GM13977 (cell line): ENCODE data around the gene TBPL1.

Experiments
- DNase-seq: peaks from one replicate; pipeline ENCODE4 v3.0.0; 2012; ENCODE audit warnings: low spot score
- in situ Hi-C: fragments of 300-500 bp; cut with MboI; formaldehyde crosslinking; loops from one replicate; pipeline ENCODE4 v1.12.0; 2022; ENCODE audit warnings: low sequenced_read_pairs, low pct_unique_long_range_greater_than_20kb, mixed read lengths, inconsistent platforms; ENCODE audit not compliant: unreplicated experiment
- TF ChIP-seq, protein P1 (sequence below): IDR thresholded peaks from 2 replicates; pipeline ENCODE4 v1.5.1; 2012; ENCODE audit warnings: mild to moderate bottlenecking, control low read depth; ENCODE audit not compliant: insufficient read depth; ENCODE audit errors: extremely low read depth, missing control alignments

TBPL1 gene

DNA sequence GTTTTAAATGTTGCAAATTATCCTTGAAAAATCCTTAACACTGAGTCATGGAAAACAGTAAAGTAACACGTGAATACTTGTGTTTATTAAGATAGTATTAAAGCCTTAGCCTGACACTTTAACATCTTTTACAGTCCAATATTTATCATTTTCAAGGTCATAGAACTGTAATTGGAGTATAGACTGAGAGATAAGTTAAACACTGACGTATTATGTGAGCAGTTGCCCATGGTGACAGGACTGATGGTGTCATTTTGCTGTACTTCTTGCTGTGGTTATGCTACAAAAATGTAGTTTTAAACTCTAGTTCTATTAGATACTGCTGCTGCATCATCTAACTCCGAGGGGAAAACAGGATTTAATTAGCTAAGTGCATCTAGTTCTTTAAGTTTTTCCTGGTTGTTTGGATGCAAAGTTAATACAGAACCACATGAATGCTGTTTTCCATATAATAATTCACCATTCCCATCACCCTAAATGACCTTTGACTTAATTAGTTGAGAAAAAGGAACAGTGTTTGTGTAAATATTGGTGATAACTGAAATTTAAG is 61.6 kb downstream of the TBPL1 start:
- in situ Hi-C loops, result no loop called here
- TF ChIP-seq, protein P1, sequence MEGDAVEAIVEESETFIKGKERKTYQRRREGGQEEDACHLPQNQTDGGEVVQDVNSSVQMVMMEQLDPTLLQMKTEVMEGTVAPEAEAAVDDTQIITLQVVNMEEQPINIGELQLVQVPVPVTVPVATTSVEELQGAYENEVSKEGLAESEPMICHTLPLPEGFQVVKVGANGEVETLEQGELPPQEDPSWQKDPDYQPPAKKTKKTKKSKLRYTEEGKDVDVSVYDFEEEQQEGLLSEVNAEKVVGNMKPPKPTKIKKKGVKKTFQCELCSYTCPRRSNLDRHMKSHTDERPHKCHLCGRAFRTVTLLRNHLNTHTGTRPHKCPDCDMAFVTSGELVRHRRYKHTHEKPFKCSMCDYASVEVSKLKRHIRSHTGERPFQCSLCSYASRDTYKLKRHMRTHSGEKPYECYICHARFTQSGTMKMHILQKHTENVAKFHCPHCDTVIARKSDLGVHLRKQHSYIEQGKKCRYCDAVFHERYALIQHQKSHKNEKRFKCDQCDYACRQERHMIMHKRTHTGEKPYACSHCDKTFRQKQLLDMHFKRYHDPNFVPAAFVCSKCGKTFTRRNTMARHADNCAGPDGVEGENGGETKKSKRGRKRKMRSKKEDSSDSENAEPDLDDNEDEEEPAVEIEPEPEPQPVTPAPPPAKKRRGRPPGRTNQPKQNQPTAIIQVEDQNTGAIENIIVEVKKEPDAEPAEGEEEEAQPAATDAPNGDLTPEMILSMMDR, result no peak
- DNase-seq, result no peak

DNA sequence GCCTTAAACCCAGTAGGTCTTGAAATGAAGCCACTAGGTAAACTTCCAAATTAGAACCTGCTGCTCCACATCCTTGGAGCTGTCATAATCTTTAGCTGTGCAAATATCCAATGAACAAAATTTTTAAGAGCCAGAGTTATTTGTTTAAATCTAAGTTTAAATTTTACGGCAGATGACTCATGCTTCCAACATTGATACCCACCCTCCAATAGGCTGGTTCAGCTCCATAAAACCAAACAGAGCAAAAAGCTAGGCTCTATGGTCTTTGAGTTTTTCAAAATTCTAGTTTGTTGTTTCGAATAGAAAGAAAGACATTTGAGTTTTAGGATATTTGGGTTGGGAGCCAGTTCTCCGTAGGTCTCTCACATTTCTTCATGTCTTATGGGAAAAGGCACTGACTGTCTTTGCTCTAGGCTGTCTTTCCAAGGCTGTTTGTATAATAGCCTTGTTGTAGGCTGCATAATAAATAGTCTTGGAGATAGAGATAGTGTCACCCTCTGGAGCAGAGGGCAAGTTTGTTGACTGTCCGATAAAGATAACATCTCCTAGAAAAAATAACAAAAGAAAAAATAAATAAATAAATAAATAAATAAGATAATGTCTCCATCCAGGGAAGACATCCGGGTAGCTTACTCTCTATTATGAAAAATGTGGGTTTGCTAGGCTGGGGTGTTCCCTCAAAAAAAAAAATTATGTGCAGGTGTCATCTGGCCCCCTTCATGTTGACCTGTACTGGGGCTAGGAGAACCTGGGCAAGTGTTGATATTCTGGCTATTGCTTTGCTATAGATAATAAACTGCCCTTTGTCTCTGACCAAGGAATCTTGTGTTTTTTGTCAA is 62.9 kb downstream of the TBPL1 start:
- in situ Hi-C loops, result no loop called here
- TF ChIP-seq, protein P1, result no peak
- DNase-seq, result no peak

DNA sequence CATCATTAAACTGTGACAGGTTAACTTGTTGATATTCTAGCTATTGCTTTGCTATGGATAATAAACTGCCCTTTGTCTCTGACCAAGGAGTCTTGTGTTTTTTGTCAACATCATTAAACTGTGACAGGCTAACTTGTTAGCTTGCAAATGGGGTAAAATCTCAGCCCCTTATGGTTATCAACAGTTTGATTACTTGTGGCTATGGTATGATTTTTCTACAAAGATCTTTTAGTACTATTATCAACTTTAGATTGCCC is 63.5 kb downstream of the TBPL1 start:
- DNase-seq, result no peak
- in situ Hi-C loops, result no loop called here

DNA sequence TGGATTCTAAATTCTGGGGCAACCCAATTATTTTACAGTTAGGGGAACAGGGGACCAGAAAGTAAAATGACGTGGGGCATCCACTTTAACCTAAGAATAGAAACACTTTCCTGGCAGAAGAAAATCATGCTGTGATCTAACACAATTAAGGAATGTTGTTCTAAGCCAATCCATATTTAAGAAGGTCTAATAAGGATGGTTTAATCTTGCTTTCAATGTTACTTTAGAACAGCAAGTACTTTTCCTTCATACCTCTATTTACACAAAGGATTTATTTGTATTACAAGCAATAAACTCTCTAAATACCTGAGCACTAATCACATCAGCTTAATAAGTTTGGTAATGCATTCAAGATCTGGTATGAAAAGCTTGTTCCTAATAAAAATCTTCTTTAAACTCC is 67.0 kb downstream of the TBPL1 start:
- TF ChIP-seq, protein P1, result no peak
- in situ Hi-C loops, result no loop called here
- DNase-seq, result no peak

More for the DNA sequence above, 63.5 kb downstream of the TBPL1 start:
- TF ChIP-seq, protein P1, result no peak

DNA sequence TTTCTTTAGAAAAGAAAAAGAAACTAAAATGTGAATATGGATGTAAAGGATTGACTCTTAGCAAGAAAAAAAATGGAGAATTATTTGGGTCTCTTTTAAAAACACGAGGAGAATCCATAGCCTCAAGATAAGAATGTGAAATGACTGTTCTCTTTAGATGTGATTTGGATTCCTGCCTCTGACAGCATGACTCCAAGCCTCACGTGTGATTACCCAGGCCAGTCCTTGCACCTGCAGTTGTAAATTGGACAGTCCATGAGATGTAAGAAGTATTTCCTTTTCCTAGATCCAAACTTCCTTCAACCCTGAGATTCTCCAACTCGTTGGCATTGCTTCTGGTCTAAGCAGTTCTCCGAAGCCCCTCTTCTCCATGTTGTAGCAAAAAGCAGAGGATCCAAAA is 67.5 kb downstream of the TBPL1 start:
- TF ChIP-seq, protein P1, result no peak
- DNase-seq, result no peak
- in situ Hi-C loops, result no loop called here

DNA sequence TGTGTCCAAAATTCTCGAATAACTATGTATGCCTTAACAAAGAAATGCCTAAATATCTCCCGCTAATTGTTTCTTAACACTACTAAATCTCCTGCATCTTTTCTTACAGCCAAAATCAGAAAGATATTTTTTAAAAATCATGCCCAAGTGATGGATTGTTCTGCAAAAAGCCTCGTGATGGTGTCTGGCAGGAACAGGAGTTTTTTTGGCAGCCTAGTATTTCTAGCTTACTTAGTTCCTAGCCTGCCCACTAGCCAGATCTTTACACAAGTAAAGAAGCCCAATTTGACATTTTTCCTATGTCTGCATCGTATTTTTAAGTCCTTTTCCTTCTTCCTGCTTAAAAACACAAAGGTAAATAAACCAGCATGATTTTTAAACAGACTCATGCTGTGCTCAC is 67.9 kb downstream of the TBPL1 start:
- no peak for DNase-seq
- in situ Hi-C loops, result no loop called here
- TF ChIP-seq, protein P1, result no peak
